Measurements from ENCODE around the gene SCRN1.

SCRN1 gene

GRCh38 chr7:29946428-29947186 lies 43.0 kb downstream of the SCRN1 start:
- TF ChIP-seq ZNF274 (IDR thresholded peaks at IDR 0.05; ENCODE audit: low read depth, low read length): no peak

GRCh38 chr7:29945259-29945809 lies 44.3 kb downstream of the SCRN1 start:
- no peak overlapping the region for H3K4me3 ChIP-seq (ENCODE audit: low read length)
- no peak for TF ChIP-seq ZNF274 (IDR thresholded peaks at IDR 0.05; ENCODE audit: low read depth, low read length)

More at GRCh38 chr7:29946428-29947186, 43.0 kb downstream of the SCRN1 start:
- no peak overlapping the region for H3K4me3 ChIP-seq (ENCODE audit: low read length)

GRCh38 chr7:29940199-29940598 lies 49.4 kb downstream of the SCRN1 start:
- no peak for TF ChIP-seq ZNF274 (IDR thresholded peaks at IDR 0.05; ENCODE audit: low read depth, low read length)
- no peak overlapping the region for H3K4me3 ChIP-seq (ENCODE audit: low read length)

- no peak for TF ChIP-seq ZNF274 (IDR thresholded peaks at IDR 0.05; ENCODE audit: low read depth, low read length)
- no peak overlapping the region for H3K4me3 ChIP-seq (ENCODE audit: low read length)
These were observed 52.5 kb downstream of the SCRN1 start for GRCh38 chr7:29937132-29937531.

GRCh38 chr7:29935111-29935510 lies 54.5 kb downstream of the SCRN1 start:
- no peak overlapping the region for H3K4me3 ChIP-seq (ENCODE audit: low read length)
- TF ChIP-seq ZNF274 (IDR thresholded peaks at IDR 0.05; ENCODE audit: low read depth, low read length): no peak

- no peak overlapping the region for H3K4me3 ChIP-seq (ENCODE audit: low read length)
- no peak for TF ChIP-seq ZNF274 (IDR thresholded peaks at IDR 0.05; ENCODE audit: low read depth, low read length)
These were observed 60.4 kb downstream of the SCRN1 start for GRCh38 chr7:29929018-29929807.

GRCh38 chr7:29926741-29927140 lies 62.9 kb downstream of the SCRN1 start:
- no peak overlapping the region for H3K4me3 ChIP-seq (ENCODE audit: low read length)
- no peak for TF ChIP-seq ZNF274 (IDR thresholded peaks at IDR 0.05; ENCODE audit: low read depth, low read length)

GRCh38 chr7:29926216-29926615 lies 63.4 kb downstream of the SCRN1 start:
- no peak overlapping the region for H3K4me3 ChIP-seq (ENCODE audit: low read length)
- TF ChIP-seq ZNF274 (IDR thresholded peaks at IDR 0.05; ENCODE audit: low read depth, low read length): no peak

- TF ChIP-seq ZNF274 (IDR thresholded peaks at IDR 0.05; ENCODE audit: low read depth, low read length): no peak
- H3K4me3 ChIP-seq (ENCODE audit: low read length): no peak overlapping the region
These were observed 64.9 kb downstream of the SCRN1 start for GRCh38 chr7:29924684-29925083.

GRCh38 chr7:29924006-29924405 lies 65.6 kb downstream of the SCRN1 start:
- no peak for TF ChIP-seq ZNF274 (IDR thresholded peaks at IDR 0.05; ENCODE audit: low read depth, low read length)
- H3K4me3 ChIP-seq (ENCODE audit: low read length): no peak overlapping the region

- no peak for TF ChIP-seq ZNF274 (IDR thresholded peaks at IDR 0.05; ENCODE audit: low read depth, low read length)
- no peak overlapping the region for H3K4me3 ChIP-seq (ENCODE audit: low read length)
These were observed 66.5 kb downstream of the SCRN1 start for GRCh38 chr7:29922921-29923700.

GRCh38 chr7:29921404-29922010 lies 68.1 kb downstream of the SCRN1 start:
- H3K4me3 ChIP-seq (ENCODE audit: low read length): no peak overlapping the region
- TF ChIP-seq ZNF274 (IDR thresholded peaks at IDR 0.05; ENCODE audit: low read depth, low read length): no peak

- H3K4me3 ChIP-seq (ENCODE audit: low read length): no peak overlapping the region
These were observed 69.1 kb downstream of the SCRN1 start for GRCh38 chr7:29920491-29920890.

GRCh38 chr7:29919790-29920189 lies 69.8 kb downstream of the SCRN1 start:
- no peak for TF ChIP-seq ZNF274 (IDR thresholded peaks at IDR 0.05; ENCODE audit: low read depth, low read length)
- no peak overlapping the region for H3K4me3 ChIP-seq (ENCODE audit: low read length)

More at GRCh38 chr7:29920491-29920890, 69.1 kb downstream of the SCRN1 start:
- TF ChIP-seq ZNF274 (IDR thresholded peaks at IDR 0.05; ENCODE audit: low read depth, low read length): no peak
